Thoracic aorta (tissue), 2 donors: ENCODE measurements around the gene CXorf65. TPM values are rescaled to one million over a fixed set of nuclear protein-coding genes. Genes with fewer than 3 reads are reported as not detected.

ENCODE experiments used
- ATAC-seq: fragments of 150-250 bp; one replicate; pipeline ENCODE4 v1.8.0; 2017; ENCODE audit warnings: low read depth; ENCODE audit not compliant: insufficient number of reproducible peaks, low FRiP score
- DNase-seq: peaks from one replicate; pipeline ENCODE4 v3.0.0-alpha.2; 2020; ENCODE audit warnings: low spot score
- H3K27ac ChIP-seq, 2 donors: fragments of 200-600 bp; sonication (generic); 1 replicate in 1 of 2; 2 replicates in 1 of 2; pipeline ENCODE4 v1.5.1; 2016; ENCODE audit warnings: mild to moderate bottlenecking in 2 of 2, moderate library complexity in 2 of 2
- H3K27me3 ChIP-seq: fragments of 200-600 bp; sonication (generic); replicated peaks from 2 replicates; pipeline ENCODE4 v1.6.0; 2016; ENCODE audit warnings: mild to moderate bottlenecking; ENCODE audit not compliant: insufficient read depth
- H3K36me3 ChIP-seq: fragments of 200-600 bp; sonication (generic); one replicate; pipeline ENCODE4 v1.5.1; 2016
- H3K4me1 ChIP-seq, 2 donors: fragments of 200-600 bp; sonication (generic); 1 replicate in 1 of 2; 2 replicates in 1 of 2; pipeline versions ENCODE4 v1.5.1 to v1.6.0; 2016; ENCODE audit warnings: low read depth in 2 of 2, mild to moderate bottlenecking in 1 of 2; ENCODE audit not compliant: control insufficient read depth in 1 of 2
- H3K4me3 ChIP-seq: fragments of 200-600 bp; sonication (generic); 2 replicates; pipeline ENCODE4 v1.5.1; 2016; ENCODE audit warnings: mild to moderate bottlenecking
- H3K9me3 ChIP-seq: fragments of 200-600 bp; sonication (generic); 2 replicates; pipeline ENCODE4 v1.5.1; 2016
- total RNA-seq, 2 donors: library from RNA; depleted of rRNA; stranded (reverse); fragments of >200 nt; gene quantifications; one replicate each; pipeline versions ENCODE4 v1.1.0 to v1.2.3, GENCODE V29; 2016
- TF ChIP-seq, protein P1 (sequence below): fragments of 200-600 bp; sonication (generic); IDR thresholded peaks from one replicate; pipeline ENCODE4 v1.5.1; 2019; ENCODE audit warnings: antibody characterized with exemption

CXorf65 gene
- total RNA-seq, 2 donors from 2014 or later, result not detected

- no peak overlapping the region for H3K27ac ChIP-seq
- no peak for ATAC-seq
- H3K4me3 ChIP-seq, result no peak overlapping the region
- H3K4me1 ChIP-seq, result no peaks in the 10 kb centered on the region
- H3K9me3 ChIP-seq, result no peaks in the 10 kb centered on the region
- no peaks in the 10 kb centered on the region for H3K36me3 ChIP-seq
- no peak for DNase-seq
- H3K27me3 ChIP-seq, result no peaks in the 10 kb centered on the region
- TF ChIP-seq, protein P1, sequence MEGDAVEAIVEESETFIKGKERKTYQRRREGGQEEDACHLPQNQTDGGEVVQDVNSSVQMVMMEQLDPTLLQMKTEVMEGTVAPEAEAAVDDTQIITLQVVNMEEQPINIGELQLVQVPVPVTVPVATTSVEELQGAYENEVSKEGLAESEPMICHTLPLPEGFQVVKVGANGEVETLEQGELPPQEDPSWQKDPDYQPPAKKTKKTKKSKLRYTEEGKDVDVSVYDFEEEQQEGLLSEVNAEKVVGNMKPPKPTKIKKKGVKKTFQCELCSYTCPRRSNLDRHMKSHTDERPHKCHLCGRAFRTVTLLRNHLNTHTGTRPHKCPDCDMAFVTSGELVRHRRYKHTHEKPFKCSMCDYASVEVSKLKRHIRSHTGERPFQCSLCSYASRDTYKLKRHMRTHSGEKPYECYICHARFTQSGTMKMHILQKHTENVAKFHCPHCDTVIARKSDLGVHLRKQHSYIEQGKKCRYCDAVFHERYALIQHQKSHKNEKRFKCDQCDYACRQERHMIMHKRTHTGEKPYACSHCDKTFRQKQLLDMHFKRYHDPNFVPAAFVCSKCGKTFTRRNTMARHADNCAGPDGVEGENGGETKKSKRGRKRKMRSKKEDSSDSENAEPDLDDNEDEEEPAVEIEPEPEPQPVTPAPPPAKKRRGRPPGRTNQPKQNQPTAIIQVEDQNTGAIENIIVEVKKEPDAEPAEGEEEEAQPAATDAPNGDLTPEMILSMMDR, result no peak
Measured at GRCh38 chrX:71082822-71083221, 23.7 kb downstream of the CXorf65 start.

GRCh38 chrX:71082124-71082647 lies 24.4 kb downstream of the CXorf65 start:
- no peaks in the 10 kb centered on the region for H3K4me1 ChIP-seq
- no peaks in the 10 kb centered on the region for H3K9me3 ChIP-seq
- no peak overlapping the region for H3K4me3 ChIP-seq
- no peak for ATAC-seq
- TF ChIP-seq, protein P1, result no peak
- no peaks in the 10 kb centered on the region for H3K27me3 ChIP-seq
- H3K27ac ChIP-seq, result no peak overlapping the region
- no peak for DNase-seq
- H3K36me3 ChIP-seq, result no peaks in the 10 kb centered on the region

DNA sequence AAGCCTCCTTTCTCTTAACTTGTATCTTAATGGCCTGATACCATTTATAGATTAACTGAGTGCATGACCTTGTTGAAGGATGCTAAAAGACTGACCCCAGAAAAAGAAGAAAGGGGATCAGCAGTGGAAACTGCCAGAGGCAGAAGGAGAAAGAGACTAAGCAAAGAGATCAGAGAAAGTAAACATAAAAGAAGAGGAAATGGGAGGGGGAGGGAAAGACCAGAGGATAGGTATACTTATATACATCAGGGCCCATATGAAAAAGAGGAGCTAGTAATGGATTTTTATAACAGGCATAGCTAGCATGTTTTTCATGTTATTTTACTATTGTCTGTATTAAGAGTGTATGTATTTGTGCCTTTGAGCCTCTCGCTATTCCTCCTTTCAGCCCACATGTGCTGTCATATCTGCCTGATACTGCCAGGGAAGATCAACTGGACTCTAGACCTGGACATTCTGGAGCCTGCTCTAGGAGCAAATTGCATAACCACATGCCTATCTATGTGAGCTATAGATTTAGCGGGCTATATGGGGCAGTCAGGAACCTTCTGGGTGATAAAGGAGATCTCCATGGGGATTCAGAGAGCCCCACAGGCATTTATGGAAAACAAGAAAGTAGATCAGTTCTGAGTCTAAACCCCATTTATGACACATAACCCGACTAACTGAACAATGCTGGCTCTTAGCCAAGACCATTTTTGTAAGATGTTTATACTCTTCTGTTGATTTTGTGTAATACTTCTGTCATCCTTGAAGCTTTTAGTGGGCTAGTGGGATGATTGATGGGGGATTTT lies 25.0 kb downstream of the CXorf65 start:
- Histone ChIP-seq H3K27me3 (no peaks in the 10 kb centered on the region), H3K36me3 (no peaks in the 10 kb centered on the region), H3K27ac (no peak overlapping the region), H3K4me1 (no peaks in the 10 kb centered on the region), H3K4me3 (no peak overlapping the region), H3K9me3 (no peaks in the 10 kb centered on the region)
- no peak for ATAC-seq
- no peak for DNase-seq
- TF ChIP-seq, protein P1, result no peak

DNA sequence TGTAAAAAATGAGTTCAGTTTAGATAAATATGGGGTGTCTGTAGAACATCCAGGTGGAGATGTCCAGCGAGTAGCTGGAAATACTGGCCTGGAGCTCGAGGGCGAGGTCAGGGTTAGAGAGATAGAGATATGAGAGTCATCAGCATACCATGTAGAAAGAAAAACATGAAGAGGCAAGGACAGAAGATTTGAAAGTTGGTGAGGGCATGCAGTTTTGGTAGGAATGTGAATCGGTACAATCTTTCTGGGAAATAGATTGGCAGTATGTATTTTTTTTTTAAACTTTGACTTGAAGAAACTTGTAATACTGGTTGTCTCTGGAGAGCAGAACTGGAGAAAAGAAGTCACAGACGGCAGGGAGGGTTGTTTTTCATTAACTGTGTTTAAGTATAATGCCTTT lies 36.0 kb downstream of the CXorf65 start:
- Histone ChIP-seq H3K4me3 (no peak overlapping the region), H3K36me3 (no peaks in the 10 kb centered on the region), H3K27me3 (no peaks in the 10 kb centered on the region), H3K4me1 (peaks cover 0 to 9% of the 10 kb centered on the region in 2 donors), H3K27ac (no peak overlapping the region), H3K9me3 (no peaks in the 10 kb centered on the region)
- DNase-seq (no peak), ATAC-seq (no peak)
- TF ChIP-seq, protein P1, result no peak

DNA sequence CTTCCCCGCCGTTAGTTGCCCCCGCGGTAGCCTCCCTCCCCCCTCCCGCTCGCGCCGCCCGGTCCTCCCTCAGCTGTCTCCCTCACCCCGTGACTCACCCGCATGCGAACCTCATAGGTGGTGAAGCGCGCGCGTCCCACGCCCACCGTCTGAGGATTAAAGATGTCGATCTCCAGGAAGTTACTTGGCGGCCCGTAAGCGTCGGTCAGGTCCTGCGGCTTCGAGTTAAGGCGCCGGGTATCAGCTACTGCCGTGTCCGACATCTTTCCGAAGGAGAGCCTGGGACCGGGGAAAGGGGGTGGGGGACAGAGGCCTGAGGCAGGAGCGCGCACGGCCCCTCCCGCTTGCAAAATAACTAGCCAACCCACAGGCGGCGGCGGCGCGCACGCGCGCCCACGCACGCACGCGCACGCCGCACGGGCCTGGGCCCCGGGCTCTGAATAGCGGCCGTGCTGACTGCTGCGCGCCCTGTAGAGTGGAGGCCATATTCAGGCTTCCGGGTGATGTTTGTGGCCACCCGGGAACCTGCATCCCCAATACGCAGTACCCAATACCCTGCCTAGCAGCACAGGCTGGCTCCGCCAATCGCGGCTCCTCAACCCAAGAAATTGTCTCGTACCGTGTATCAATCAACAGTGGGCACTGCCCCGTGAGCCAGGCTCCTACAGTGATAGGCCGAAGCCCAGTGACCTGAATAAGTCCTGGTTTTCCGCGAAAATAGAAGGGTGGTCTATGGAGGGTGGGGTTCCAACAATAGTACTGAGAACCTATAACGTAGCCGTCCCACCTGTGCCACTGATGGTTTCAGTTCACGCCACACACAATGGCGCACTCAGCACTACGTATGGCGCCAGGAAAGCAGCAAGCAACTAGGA lies 38.3 kb downstream of the CXorf65 start, which contains the start of gene SNX12:
TSS of gene SNX12 (minus strand) at position 291 of the 875 bp plus-strand sequence. CDS start at position 263, 28 bp downstream.
- TF ChIP-seq, protein P1, result no peak
- Histone ChIP-seq H3K9me3 (no peaks in the 10 kb centered on the region), H3K27me3 (no peaks in the 10 kb centered on the region), H3K36me3 (no peaks in the 10 kb centered on the region), H3K4me3 (peak within 1 kb of the TSS; percentile 82), H3K4me1 (peaks cover 0 to 9% of the 10 kb centered on the region in 2 donors), H3K27ac (peak within 1 kb of the TSS; percentile 71 to 82)
- ATAC-seq (peak; percentile 99), DNase-seq (peak; percentile 57)
